T-helper 2 cell (primary cell): ENCODE results near the gene GIPC1.
A peak's percentile ranks its signal among the peaks of the same experiment; 100 is the strongest.
"Not testable (repeated sequence)": the region's sequence is repeated elsewhere in the genome, so short reads cannot be mapped to it uniquely, and the experiment has no call there.

Source experiments
- DNase-seq, 5 experiments: peaks; one replicate each; pipeline versions ENCODE4 v3.0.0 to v3.0.0-alpha.2; 2012 to 2022

Gene GIPC1

DNA sequence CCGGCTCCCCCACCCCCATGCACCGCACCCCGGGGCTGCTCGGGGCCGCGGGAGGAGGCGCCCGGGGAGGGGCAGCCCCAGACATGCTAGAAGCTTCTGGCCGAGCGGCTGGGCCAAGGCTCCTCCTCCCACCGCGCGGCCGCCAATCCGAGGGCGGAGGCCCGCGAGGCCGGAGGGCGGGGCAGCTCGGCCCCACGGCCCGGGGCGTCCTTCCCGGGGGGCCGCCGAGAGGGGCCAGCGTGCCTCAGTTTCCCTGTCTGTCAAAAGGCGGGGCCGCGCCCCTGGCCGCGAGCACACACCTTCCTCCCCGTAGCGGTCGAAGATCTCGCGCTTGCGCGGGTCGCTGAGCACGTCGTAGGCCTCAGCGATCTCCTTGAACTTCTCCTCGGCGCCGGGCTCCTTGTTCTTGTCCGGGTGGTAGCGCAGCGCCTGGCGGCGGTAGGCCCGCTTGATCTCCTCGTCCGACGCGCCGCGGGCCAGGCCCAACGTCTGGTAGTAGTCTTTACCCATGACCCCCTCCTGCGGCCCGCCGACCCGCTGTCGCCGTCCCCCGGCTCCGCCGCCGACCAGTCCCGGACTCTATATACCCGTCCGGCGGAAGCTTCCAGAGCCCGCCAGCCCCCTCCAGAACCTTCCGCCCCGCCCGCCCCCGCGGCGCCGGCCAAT, 22.0 kb upstream of the GIPC1 start, which contains the start of gene DNAJB1:
Gene DNAJB1 (minus strand): TSS at position 558 of the 666 bp plus-strand sequence. CDS start 48 bp downstream, at position 510.
- DNase-seq, result peak in 4 of 5 experiments; percentile 43 to 78 (median 58)

- no peak for DNase-seq
Measured at GRCh38 chr19:14517446-14517839, 21.5 kb upstream of the GIPC1 start.

- peak in 1 of 5 experiments; percentile 26 for DNase-seq
Measured at GRCh38 chr19:14516746-14517438, 21.0 kb upstream of the GIPC1 start.

DNA sequence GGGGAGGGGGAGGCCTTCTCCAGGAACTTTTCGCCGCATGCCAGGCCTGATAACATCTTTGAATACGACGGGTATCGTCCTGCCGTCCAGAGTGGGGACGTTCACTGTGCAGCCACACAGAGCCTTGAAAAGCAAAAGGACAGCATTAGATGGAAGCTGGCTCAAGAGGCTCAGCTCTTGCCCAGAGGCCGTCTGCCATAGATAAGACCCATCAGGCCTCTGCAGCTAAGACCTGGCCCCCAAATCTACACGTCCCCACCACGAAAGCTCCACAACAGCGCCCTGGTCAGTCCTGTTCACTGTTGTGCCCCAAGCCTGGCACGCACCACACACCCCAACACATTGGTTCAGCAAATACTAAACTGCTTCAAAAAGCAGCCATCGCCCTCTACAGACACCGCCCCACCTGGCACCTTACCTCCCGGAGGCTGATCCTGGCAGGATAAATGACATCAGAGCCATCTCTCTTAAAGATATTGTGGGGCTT, 20.2 kb upstream of the GIPC1 start:
- DNase-seq, result peak in 1 of 5 experiments; percentile 26

GRCh38 chr19:14515501-14516047, 19.6 kb upstream of the GIPC1 start:
- no peak for DNase-seq

DNA sequence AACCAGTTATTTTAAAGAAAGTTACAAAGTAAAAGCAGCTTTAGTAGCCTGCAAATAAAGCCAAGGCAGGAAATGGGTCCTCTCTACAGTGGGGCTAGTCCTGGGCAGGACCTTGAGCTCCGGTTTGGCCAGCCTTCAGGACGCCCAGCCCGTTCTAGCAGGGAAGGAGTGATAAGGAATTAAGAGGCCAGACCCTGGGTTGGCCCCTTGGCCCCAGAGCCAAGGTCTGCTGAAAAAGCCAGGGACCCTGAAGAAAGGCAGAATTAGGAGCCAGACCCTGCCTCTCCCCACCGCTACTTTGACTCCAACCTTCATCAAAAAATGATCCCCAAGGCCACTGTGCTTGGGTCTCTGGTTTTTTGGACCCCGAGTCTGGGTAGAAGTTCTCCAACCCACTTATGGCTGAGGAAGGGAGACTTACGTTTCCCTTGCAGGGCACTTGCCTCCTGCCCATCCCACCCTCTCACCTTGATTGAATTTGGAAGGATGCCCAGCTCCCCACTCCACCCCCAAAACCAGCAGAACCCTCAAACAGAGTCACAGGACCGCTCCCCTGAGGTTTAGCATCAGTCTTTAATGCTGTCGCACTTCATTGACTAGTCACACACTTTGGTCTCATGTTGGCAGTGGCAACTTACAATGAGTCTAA, 18.4 kb upstream of the GIPC1 start:
- no peak for DNase-seq

DNA sequence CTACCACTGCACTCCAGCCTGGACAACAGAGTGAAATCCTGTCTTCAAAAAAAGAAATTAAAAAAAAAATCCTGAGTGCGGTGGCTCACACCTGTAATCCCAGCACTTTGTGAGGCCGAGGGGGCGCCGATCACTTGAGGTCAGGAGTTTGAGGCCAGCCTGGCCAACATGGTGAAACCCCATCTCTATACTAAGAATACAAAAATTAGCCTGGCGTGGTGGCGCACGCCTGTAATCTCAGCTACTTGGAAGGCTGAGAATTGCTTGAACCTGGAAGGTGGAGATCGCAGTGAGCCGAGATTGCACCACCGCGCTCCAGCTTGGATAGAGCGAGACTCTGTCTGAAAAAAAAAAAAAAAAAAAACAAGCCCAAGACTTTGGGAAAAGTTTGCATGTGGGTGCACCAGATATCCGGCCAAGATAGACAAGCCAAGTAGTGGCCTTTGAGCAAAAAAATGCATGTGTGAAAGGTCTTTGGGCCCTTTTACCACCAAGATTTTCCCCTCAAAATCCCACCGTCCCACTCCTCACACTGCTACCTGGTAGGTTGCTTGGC, 16.6 kb upstream of the GIPC1 start:
- DNase-seq, result no peak

DNA sequence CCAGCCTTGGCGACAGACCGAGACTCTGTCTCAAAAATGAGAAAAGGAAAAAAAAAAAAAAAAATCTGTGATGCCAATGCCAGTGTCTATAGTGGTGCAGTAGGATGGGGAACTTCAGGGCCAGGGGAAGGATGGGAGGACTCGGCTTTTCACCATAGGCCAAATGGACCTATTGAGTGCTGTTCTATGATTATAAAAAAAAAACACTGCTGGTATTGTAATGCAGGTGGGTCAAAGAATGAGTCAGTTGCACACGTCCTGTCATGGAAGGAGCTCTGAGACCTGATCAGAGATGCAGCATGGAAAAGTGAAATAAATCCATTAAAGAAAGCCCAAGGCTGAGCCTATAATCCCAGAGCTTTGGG, 15.3 kb upstream of the GIPC1 start:
- no peak for DNase-seq

- no peak for DNase-seq
Measured at GRCh38 chr19:14510311-14511228, 14.6 kb upstream of the GIPC1 start.

GRCh38 chr19:14507704-14508542, 12.0 kb upstream of the GIPC1 start:
- no peak for DNase-seq

DNA sequence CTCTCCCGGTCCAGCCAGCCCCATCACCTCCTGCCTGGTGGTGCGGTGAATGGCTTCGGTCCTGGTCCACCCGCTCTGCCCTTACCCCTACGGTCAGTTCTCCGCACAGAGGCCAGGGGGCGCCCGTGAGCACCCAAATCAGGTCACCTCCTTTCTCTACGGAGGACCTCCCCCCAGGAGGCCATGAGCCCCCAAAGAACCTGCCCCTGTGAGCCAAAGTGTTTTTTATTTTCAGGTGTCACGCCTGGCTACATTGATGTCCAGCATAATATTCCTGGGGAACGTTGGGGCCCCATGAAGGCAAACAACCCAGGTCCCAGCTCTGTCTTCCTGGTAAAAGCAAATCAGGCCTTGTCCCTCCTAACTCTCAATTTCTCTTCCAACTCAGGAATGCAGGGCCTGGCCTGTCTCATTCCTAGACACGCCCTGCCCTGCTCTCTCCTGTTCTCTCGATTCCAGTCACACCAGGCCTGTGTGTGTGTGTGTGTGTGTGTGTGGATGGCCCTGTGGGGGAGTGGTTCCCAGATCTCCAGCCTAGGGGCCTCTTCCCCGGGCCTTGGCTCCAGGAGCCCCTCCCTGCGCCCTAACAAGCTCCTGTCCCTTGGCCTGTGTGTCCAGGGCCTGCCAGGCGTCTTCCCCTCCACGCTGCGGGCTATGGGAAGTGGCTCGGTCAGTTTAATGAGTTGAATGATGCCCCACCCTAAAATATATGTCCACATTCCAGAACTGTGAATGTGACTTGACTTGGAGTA, 9.7 kb upstream of the GIPC1 start:
- DNase-seq, result peak; percentile 54 to 75 (median 61)

GRCh38 chr19:14504575-14504974, 8.6 kb upstream of the GIPC1 start:
- not testable (repeated sequence) for DNase-seq

DNA sequence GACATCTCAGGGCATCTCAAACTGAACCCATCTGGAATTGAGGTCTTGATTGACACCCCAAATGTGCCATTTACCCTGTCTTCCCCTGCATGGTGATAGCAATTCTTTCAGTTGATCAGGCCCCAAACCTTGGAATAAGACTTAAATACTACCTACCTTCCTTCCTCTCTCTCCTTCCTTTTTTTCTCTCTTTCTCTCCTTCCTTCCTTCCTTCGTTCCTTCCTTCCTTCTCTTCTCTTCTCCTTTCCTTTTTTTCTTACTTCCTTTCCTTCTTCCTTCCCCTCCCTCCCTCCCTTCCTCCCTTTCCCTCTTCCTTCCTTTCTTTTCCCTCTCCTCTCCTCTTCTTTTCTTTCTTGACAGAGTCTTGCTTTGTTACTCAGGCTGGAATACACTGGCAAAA, 7.4 kb upstream of the GIPC1 start:
- DNase-seq, result no peak

- no peak for DNase-seq
Measured at GRCh38 chr19:14502334-14503092, 6.6 kb upstream of the GIPC1 start.

DNA sequence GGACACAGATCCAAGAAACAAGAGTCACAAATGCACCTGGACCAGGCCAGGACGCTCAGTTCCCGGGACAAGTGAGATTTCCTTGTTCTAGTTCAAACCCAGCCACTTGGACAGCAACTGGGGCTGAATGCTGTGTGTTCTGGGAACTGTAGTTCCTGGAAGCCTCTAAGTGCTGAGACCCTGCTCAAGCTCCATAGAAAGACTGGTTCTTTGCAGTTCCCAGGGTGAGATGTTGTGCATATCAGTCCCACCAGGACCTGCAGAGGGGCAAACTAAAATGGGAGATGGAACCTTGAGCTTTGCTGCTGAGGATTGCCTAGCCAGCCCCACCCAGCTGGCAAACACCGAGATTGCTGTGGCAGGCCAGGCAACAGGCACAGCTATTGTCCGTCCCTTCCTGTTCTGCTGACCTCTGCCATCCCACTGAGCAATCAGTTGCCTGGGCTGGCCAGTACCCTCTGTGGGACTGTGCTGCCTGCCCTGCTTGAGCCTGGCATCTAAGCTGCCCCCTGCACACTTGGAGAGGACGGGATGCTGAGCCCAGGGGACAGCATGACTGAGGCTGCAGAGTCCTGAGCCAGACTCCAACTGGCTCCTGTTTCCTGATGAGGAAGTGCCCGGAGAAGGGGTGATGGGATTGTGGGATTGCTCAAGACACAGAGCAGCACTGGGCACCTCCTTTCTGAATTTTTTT, 1.4 kb upstream of the GIPC1 start:
- no peak for DNase-seq

DNA sequence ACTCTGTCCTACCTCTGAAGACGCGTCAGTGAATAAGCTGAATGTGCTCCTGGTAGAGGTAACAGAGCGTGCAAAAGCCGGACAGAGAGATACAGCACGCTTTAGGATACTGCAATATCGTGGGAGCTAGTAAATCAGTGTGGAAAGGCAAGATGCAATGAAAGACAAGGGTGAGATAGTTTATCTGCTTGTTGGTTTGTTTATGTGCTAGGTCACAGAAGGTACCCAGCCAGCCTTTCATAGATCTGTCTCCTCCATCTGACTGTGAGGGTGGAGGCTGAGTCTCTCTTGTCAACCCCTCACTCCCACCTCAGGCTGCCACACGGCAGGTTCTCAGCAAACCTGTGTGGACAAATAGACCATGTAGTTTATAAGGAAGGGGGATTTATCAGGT, 904 bp upstream of the GIPC1 start:
- DNase-seq, result no peak

DNA sequence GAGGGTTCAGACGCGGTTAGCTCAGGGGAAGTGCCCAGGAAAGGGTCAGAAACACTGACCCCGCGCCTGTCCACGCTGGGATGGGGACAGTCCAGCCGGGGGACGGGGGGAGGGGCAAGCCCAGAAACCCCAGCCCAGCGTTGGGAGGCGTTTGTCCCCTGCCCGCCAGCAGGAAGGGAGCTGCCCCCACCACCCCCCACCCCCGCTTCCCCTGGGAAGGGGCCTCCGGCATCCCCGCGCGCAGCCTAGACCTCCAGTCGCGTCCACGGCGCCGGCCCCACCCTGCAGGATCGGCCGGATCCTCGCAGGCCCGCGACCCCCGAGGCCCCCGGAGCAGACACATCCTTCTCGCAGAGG, 277 bp downstream of the GIPC1 start:
- no peak for DNase-seq

- no peak for DNase-seq
Measured at GRCh38 chr19:14494910-14495671, 836 bp downstream of the GIPC1 start.
